Measurements from ENCODE around the gene SRRM4.

- no peak for TF ChIP-seq CTCF (IDR thresholded peaks at IDR 0.05)
- TF ChIP-seq POLR2A (IDR thresholded peaks at IDR 0.05): no peak
These were observed 202.8 kb downstream of the SRRM4 start for GRCh38 chr12:119183942-119184695.

All from uterus (tissue), 2 donors.